ENCODE measurements around the gene CLTB. TPM values are rescaled to one million over a fixed set of nuclear protein-coding genes. Genes with fewer than 3 reads are reported as not detected.

CLTB gene, protein sequence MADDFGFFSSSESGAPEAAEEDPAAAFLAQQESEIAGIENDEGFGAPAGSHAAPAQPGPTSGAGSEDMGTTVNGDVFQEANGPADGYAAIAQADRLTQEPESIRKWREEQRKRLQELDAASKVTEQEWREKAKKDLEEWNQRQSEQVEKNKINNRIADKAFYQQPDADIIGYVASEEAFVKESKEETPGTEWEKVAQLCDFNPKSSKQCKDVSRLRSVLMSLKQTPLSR
- total RNA-seq = 10 to 100 TPM; 51.1 to 53.9 TPM

DNA sequence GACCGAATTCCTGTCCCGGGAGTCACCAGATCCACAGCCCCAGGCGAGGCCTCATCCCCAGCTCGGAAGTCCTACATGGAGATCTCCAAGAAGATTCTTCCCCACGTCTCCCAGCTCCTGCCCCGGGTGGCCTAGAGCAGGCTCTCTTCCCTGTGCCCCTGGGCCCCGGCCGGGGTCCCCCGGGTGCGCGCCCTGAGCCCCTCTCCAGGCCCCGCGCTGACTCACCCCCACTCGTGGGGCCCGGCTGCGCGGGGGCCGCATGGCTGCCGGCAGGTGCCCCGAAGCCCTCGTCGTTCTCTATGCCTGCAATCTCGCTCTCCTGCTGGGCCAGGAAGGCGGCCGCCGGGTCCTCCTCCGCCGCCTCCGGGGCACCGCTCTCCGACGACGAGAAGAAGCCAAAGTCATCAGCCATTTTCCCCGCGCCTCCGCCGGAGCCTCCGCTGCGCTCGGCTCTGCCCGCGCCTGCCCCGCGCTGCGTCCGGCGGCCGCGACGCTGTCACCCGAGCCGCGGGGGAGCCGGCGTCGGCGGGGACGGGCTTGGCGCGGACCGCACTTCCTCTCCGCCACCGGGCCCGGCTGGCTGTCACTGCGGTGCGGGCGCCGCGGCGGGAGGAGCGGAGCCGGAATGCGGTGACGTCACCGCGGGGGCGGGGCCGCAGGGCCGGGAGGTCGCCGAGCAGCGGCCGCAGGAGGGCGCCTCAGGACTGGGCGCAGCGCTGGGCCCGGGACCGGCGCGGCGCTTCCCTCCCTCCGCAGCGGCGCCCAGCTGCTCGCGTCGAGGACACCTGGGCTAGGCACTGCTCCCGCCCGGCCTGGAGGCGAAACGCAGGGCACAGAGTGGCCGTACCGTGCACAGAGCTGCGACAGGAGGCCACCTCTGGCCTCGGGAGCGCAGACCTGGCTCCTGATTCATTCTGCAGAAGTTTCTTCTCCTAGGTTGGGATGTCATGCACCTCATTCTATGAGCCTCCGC, at the start of gene CLTB:
Gene CLTB (minus strand): TSS at position 588 of the 973 bp plus-strand sequence. CDS start 176 bp downstream, at position 412.
- Mint-ChIP-seq H3K4me3 (peak within 1 kb of the TSS; percentile 74), H3K4me1 (ENCODE audit: low read depth) (peaks cover 38% of the 10 kb centered on the region)
- CTCF ChIA-PET = interaction anchor here (0.5 to 3.6 kb wide), 22 partner anchors 9 to 591 kb away, joined by 3 to 21 read pairs (median 3); partner anchors contain the start of gene FAF2

DNA sequence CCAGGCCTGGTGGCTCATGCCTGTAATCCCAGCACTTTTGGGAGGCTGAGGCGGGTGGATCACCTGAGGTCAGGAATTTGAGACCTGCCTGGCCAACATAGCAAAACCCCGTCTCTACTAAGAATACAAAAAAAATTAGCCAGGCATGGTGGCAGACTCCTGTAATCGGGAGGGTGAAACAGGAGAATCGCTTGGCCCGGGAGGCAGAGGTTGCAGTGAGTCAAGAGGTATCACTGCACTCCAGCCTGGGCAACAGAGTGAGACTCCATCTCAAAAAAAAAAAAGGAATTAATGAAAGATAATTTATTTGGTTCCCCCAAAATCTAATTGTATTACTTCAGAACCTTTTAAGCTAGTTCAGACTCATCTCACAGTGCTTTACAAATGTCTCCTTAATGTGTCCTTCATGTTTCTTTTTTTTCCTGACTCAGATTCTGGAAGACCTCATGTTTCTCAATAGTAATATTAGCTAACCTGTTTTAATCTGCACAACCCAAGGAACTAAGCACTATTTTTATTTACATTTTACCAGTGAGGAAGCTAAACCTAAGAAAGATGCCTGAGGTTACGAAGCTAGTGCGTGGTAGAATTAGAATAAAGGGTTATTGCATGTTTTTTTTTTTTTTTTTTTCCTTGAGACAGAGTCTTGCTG, 46.9 kb upstream of the CLTB start:
- DNase-seq = no peak
- CTCF ChIA-PET = interaction anchor here (0.7 to 1.1 kb wide), 2 partner anchors 13 to 19 kb away, joined by 5 to 11 read pairs; no protein-coding TSS in a partner anchor
- Mint-ChIP-seq H3K27ac (no peak overlapping the region), H3K4me1 (ENCODE audit: low read depth) (peaks cover 25% of the 10 kb centered on the region), H3K4me3 (no peak overlapping the region), H3K9me3 (no peaks in the 10 kb centered on the region), H3K27me3 (ENCODE audit: low read depth) (no peaks in the 10 kb centered on the region), H3K36me3 (ENCODE audit: low read depth) (peaks cover 14% of the 10 kb centered on the region)
- intact Hi-C loops (cut with micrococcal nuclease) = no loop called here

More for the DNA sequence above, at the start of gene CLTB:
- intact Hi-C loops (cut with micrococcal nuclease) = loop anchor here (1.0 to 2.0 kb wide), 9 partner anchors 27 to 231 kb away; partner anchors contain the start of genes FAF2, KIAA1191 and TSPAN17
- Mint-ChIP-seq H3K27me3 (ENCODE audit: low read depth) (no peaks in the 10 kb centered on the region), H3K9me3 (peaks cover 2% of the 10 kb centered on the region), H3K36me3 (ENCODE audit: low read depth) (no peaks in the 10 kb centered on the region), H3K27ac (peak within 1 kb of the TSS; percentile 74)
- DNase-seq = peak; percentile 90

DNA sequence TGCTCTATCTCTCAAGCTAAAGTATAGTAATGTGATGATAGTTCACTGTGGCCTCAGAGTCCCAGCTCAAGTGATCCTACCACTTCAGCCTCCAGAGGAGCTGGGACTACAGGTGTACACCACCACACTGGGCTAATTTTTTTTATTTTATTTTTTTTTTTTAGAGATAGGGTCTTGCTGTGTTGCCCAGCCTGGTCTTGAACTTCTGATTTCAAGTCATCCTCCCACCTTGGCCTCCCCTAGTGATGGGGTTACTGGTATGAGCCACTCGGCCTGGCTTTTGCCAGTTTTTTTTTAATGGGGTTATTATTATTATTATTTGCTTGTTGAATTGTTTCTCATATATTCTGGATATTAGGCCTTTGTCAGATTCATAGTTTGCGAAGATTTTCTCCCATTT, 45.0 kb upstream of the CLTB start:
- H3K27me3 Mint-ChIP-seq (ENCODE audit: low read depth) = no peaks in the 10 kb centered on the region
- no peak overlapping the region for H3K27ac Mint-ChIP-seq
- H3K4me1 Mint-ChIP-seq (ENCODE audit: low read depth) = peaks cover 25% of the 10 kb centered on the region
- H3K9me3 Mint-ChIP-seq = no peaks in the 10 kb centered on the region
- intact Hi-C loops (cut with micrococcal nuclease) = no loop called here
- CTCF ChIA-PET = no interaction called here
- H3K4me3 Mint-ChIP-seq = no peak overlapping the region
- H3K36me3 Mint-ChIP-seq (ENCODE audit: low read depth) = peaks cover 13% of the 10 kb centered on the region
- DNase-seq = no peak

DNA sequence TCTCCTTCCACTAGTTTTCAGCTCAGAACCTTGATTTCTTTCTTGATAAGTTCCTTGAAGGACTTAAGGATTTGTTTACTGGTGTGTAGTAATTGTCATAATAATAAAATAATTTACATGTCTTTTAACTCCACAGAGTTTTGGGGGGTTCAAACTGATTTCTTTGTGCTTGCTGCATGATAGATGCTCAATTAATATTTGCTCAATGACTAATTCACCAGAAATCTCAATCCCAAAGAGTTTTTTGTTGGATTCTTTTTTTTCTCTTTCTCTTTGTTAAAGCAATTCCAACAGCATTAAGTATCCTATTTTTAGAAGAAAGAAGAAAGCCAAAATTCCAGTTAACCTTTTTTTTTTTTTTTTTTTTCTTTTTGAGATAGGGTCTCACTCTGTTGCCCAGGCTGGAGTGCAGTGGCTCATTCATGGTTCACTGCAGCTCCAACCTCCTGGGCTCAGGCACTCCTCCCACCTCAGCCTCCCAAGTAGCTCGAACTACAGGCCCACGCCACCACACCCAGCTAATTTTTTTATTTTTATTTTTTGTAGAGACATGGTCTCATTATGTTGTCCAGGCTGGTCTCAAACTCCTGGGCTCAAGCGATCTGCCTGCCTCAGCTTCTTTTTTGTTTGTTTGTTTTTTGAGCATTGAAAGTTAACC, 42.7 kb upstream of the CLTB start:
- Mint-ChIP-seq H3K27ac (no peak overlapping the region), H3K27me3 (ENCODE audit: low read depth) (no peaks in the 10 kb centered on the region), H3K4me3 (no peak overlapping the region), H3K9me3 (no peaks in the 10 kb centered on the region), H3K4me1 (ENCODE audit: low read depth) (peaks cover 30% of the 10 kb centered on the region), H3K36me3 (ENCODE audit: low read depth) (peaks cover 16% of the 10 kb centered on the region)
- CTCF ChIA-PET = no interaction called here
- DNase-seq = no peak
- intact Hi-C loops (cut with micrococcal nuclease) = no loop called here

DNA sequence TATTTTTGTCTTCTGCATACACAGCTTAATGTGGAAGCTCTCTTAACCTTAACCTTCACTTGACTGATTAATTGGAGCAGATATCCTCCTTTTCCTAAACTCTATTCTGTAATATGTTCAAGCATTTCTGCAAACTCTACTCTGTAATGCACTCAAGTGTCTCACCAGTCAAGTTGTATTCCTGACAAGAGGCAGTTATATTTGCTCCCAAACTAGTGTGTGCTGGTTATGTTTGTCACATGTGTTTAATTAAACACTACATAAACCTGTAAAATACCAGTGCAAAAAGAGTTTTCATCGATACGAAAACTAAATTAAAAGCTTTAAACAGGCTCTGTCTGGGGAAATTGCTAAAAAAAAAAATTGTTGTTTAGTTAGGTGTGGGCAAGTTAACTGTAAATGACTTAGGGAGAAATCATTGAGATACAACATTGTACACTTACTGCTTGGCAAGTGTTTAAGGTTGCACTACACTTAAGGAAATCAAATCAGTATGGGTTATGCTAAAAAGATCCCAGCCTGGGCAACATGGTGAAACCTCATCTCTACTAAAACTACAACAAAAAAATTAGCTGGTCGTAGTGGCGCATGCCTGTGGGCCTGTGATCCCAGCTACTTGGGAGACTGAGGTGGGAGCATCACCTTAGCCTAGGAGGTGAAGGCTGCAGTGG, 38.5 kb upstream of the CLTB start:
- intact Hi-C loops (cut with micrococcal nuclease) = no loop called here
- Mint-ChIP-seq H3K4me1 (ENCODE audit: low read depth) (peaks cover 39% of the 10 kb centered on the region), H3K4me3 (no peak overlapping the region), H3K36me3 (ENCODE audit: low read depth) (peaks cover 25% of the 10 kb centered on the region), H3K27me3 (ENCODE audit: low read depth) (no peaks in the 10 kb centered on the region), H3K9me3 (no peaks in the 10 kb centered on the region), H3K27ac (no peak overlapping the region)
- CTCF ChIA-PET = interaction anchor here (0.9 to 1.0 kb wide), 2 partner anchors 39 to 74 kb away, joined by 3 to 6 read pairs; no protein-coding TSS in a partner anchor
- no peak for DNase-seq

DNA sequence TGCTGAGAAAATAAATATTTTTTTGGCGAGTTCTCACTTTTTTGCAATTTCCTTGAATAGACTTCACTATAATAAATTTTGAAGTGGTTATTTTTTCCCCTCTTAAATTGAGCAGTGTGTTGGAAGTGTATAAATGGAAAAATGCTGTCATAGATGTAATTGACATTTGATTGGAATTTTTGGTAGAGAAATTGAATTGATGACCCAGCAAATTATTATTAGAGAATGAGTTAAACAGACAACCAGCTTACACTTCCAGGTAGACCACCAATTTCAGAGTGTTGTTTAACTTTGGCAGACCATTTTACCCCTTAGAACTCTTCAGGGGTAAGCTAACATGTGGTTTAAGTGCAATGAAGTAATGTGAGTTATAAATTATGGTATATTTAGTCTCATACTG, 33.7 kb upstream of the CLTB start:
- Mint-ChIP-seq H3K4me1 (ENCODE audit: low read depth) (peaks cover 47% of the 10 kb centered on the region), H3K4me3 (no peak overlapping the region)
- CTCF ChIA-PET = interaction anchor here (0.6 to 1.6 kb wide), 3 partner anchors 14 to 688 kb away, joined by 3 to 11 read pairs (median 4); no protein-coding TSS in a partner anchor

DNA sequence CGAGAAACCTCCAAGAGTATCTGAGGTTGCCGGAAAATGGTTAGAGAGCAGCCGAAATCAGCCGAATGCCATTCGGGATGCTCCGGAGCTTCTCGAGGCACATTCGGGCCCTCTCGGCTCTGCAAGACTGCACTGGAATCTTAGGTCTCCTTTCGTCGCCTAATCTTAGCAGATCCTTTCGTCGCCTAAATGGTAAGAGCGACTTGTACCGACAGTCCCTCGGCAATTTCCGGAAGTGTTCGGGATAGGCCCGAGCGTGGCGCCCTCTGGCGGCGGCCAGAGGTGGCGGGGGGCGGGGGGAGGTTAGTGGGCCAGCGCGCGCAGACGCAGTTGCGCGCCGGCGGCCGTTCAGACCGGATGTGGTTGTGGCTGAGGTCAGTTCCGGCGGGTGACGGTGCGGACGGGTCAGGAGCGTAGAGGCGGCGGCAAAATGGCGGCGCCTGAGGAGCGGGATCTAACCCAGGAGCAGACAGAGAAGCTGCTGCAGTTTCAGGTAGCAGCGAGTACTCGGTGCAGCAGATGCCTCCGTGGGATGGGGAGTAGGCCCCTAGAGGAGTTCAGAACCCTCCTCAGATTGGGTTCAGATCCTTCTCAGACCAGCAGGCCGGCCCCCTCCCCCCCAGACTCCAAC, 31.8 kb upstream of the CLTB start, which contains the start of gene FAF2:
Gene FAF2 (plus strand): TSS at position 408 of the 631 bp plus-strand sequence. CDS start 23 bp downstream, at position 431.
- CTCF ChIA-PET = interaction anchor here (0.5 to 3.8 kb wide), 12 partner anchors 9 to 148 kb away, joined by 3 to 17 read pairs (median 4); partner anchors contain the start of gene CLTB
- Mint-ChIP-seq H3K27me3 (ENCODE audit: low read depth) (no peaks in the 10 kb centered on the region), H3K27ac (peak within 1 kb of the TSS; percentile 97), H3K4me3 (peak within 1 kb of the TSS; percentile 99), H3K4me1 (ENCODE audit: low read depth) (peaks cover 37% of the 10 kb centered on the region), H3K9me3 (no peaks in the 10 kb centered on the region), H3K36me3 (ENCODE audit: low read depth) (peaks cover 9% of the 10 kb centered on the region)
- intact Hi-C loops (cut with micrococcal nuclease) = loop anchor here (1.0 to 2.0 kb wide), 7 partner anchors 32 to 213 kb away; partner anchors contain the start of genes CLTB, HIGD2A, KIAA1191 and NOP16
- peak; percentile 98 for DNase-seq

More for the DNA sequence above, 33.7 kb upstream of the CLTB start:
- no peak for DNase-seq
- intact Hi-C loops (cut with micrococcal nuclease) = no loop called here
- Mint-ChIP-seq H3K27ac (no peak overlapping the region), H3K27me3 (ENCODE audit: low read depth) (no peaks in the 10 kb centered on the region), H3K9me3 (no peaks in the 10 kb centered on the region), H3K36me3 (ENCODE audit: low read depth) (peaks cover 20% of the 10 kb centered on the region)

DNA sequence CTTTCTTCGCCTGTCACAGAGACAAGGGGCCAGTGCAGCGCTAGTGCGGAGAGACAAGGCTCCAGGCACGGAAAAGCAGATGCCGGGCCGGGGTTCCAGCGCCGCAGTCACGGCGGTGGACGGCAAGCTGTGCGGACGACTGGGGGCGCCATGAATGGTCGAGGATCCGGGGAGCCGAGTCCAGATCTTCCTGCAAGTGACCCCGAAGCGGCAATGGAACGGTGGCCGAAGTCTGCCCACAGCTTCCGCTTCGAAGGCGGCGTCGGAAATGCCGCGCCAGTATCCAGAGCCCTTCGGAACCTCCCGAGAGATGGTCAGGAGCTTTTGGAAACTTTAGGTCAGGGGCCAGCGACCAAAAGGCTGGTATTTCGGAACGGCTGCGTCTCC, 31.2 kb upstream of the CLTB start:
- Mint-ChIP-seq H3K36me3 (ENCODE audit: low read depth) (peaks cover 7% of the 10 kb centered on the region), H3K4me1 (ENCODE audit: low read depth) (peaks cover 34% of the 10 kb centered on the region), H3K27ac (peak overlapping the region; percentile 97), H3K9me3 (no peaks in the 10 kb centered on the region), H3K4me3 (peak overlapping the region; percentile 99), H3K27me3 (ENCODE audit: low read depth) (no peaks in the 10 kb centered on the region)
- intact Hi-C loops (cut with micrococcal nuclease) = no loop called here
- CTCF ChIA-PET = interaction anchor here (0.6 to 3.8 kb wide), 10 partner anchors 9 to 148 kb away, joined by 3 to 17 read pairs (median 5); partner anchors contain the start of gene CLTB
- DNase-seq = peak; percentile 41

DNA sequence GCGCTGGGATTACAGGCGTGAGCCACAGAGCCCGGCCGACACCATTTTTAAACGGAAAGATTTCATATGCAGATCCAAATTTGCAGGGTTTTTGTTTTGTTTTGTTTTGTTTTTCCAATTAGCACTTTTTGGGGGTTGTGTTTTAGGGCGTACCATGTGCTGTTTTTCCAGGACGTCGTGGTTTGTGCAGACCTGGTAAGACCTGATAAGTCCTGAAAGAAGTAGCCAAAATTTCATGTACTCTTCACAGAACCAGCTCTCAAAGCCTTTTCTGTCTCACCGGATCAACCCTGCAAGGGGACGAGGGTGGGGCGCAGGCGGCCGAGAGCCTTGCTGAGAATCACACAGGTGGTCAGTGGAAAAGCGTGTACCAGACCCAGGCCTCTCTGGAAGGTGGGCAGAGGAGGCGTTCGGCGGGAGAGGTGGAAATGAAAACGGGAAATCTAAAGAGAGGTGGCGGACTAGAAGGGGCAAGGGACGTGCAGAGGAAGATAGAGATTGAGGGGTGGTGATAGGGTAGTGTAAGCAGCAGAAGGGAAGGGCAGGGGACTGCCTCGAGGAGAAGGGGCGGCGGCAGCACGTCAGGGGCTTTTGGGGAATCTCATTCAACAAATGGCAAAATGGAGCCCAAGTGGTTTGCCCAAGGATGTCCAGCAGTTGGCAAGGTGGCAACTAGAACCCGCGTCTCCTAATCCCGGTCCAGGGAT, 30.7 kb upstream of the CLTB start:
- H3K27ac Mint-ChIP-seq = peak overlapping the region; percentile 97
- H3K9me3 Mint-ChIP-seq = no peaks in the 10 kb centered on the region
- CTCF ChIA-PET = interaction anchor here (0.6 to 3.8 kb wide), 9 partner anchors 8 to 97 kb away, joined by 3 to 17 read pairs (median 6); partner anchors contain the start of gene CLTB
- peaks cover 7% of the 10 kb centered on the region for H3K36me3 Mint-ChIP-seq (ENCODE audit: low read depth)
- DNase-seq = no peak
- peak overlapping the region; percentile 99 for H3K4me3 Mint-ChIP-seq
- H3K4me1 Mint-ChIP-seq (ENCODE audit: low read depth) = peaks cover 30% of the 10 kb centered on the region
- no peaks in the 10 kb centered on the region for H3K27me3 Mint-ChIP-seq (ENCODE audit: low read depth)
- intact Hi-C loops (cut with micrococcal nuclease) = no loop called here

DNA sequence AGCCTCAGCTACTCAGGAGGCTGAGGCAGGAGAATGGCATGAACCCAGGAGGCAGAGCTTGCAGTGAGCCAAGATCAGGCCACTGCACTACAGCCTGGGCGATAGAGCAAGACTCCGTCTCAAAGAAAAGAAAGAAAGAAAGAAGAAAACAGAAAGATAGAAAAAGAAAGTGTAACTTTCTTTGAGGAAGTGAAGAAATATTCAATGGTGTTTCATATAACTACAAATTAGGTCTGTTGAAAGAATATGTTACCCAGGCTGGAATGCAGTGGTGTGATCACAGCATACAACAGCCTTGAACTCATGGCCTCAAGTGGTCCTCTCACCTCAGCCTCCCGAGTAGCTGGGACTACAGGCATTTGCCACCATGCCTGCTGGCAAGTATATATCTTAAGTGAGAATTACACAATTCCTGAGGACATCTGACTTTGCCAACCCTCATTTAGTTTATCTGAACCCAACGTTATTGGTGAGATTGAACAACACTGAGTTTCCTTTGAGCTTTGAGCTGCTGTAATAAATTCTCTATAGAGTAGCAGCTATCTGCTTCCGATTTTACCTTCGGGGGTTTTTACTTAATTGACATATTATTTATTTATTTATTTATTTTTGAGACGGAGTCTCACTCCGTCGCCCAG, 29.8 kb upstream of the CLTB start:
- Mint-ChIP-seq H3K36me3 (ENCODE audit: low read depth) (peaks cover 7% of the 10 kb centered on the region), H3K27ac (no peak overlapping the region), H3K4me1 (ENCODE audit: low read depth) (peaks cover 30% of the 10 kb centered on the region), H3K9me3 (no peaks in the 10 kb centered on the region), H3K27me3 (ENCODE audit: low read depth) (no peaks in the 10 kb centered on the region), H3K4me3 (peak overlapping the region; percentile 21)
- CTCF ChIA-PET = interaction anchor here (0.6 to 3.8 kb wide), 2 partner anchors 11 to 128 kb away, joined by 3 to 13 read pairs; no protein-coding TSS in a partner anchor
- DNase-seq = no peak
- intact Hi-C loops (cut with micrococcal nuclease) = no loop called here

All from activated naive CD4-positive, alpha-beta T cell treated with anti-CD3 and anti-CD28 coated beads for 36 hours (primary cell).